ENCODE results near the gene TENT5A.
"Not testable (repeated sequence)": the region's sequence is repeated elsewhere in the genome, so short reads cannot be mapped to it uniquely, and the experiment has no call there.

DNA sequence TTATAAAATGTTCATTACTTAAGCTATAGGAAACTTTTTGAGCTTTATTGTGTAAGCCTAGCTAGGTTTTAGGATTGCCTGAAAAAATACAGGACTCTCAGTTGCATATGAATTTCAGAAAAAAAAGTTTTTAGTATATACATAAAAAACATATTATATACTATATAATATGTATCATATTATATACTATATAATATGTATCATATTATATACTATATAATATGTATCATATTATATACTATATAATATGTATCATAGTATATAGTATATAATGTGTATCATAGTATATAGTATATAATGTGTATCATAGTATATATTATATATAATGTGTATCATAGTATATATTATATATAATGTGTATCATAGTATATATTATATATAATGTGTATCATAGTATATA lies 11.9 kb downstream of the TENT5A start:
- TF ChIP-seq, protein P1, sequence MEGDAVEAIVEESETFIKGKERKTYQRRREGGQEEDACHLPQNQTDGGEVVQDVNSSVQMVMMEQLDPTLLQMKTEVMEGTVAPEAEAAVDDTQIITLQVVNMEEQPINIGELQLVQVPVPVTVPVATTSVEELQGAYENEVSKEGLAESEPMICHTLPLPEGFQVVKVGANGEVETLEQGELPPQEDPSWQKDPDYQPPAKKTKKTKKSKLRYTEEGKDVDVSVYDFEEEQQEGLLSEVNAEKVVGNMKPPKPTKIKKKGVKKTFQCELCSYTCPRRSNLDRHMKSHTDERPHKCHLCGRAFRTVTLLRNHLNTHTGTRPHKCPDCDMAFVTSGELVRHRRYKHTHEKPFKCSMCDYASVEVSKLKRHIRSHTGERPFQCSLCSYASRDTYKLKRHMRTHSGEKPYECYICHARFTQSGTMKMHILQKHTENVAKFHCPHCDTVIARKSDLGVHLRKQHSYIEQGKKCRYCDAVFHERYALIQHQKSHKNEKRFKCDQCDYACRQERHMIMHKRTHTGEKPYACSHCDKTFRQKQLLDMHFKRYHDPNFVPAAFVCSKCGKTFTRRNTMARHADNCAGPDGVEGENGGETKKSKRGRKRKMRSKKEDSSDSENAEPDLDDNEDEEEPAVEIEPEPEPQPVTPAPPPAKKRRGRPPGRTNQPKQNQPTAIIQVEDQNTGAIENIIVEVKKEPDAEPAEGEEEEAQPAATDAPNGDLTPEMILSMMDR (IDR thresholded peaks at IDR 0.05) = not testable (repeated sequence)
- TF ChIP-seq POLR2A (IDR thresholded peaks at IDR 0.05) = not testable (repeated sequence)

Measured in tibial nerve (tissue), 3 donors.